ENCODE results near the gene LGALS16. TPM values are rescaled to one million over a fixed set of nuclear protein-coding genes. Genes with fewer than 3 reads are reported as not detected.

The LGALS16 gene
- total RNA-seq, 1 experiment from 2014 or later, result not detected

DNA sequence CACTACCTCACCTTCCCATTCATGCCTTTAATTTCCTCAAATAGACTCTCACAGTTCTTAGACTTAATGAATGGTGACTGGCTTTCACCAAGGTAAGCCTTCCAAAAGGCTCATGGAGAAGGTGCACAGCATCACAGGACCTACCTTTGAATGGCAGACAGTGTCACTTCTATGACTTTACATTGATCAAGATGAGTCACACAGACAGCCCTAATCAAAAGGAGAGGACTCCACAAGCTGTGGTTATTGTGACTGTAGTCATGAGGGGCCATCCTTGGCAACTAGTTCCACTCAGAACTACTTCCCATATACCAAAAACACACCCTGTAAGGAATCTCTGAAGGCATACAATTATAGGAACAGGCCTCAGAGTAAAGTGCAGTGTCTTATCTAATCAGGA, 5.9 kb downstream of the LGALS16 start:
- RAD21 ChIA-PET (ENCODE audit: low non-redundant PET in 1 of 2, low total read pairs in 2 of 2, uncharacterized antibody in 2 of 2, unreplicated experiment in 2 of 2), result no interaction called here
- H3K27me3 ChIP-seq (ENCODE audit: insufficient read depth, low read length), result peaks cover 30% of the 10 kb centered on the region
- BruUV-seq (replicated peaks), result no TSS peak
- intact Hi-C loops (cut with micrococcal nuclease), result no loop called here
- no peak overlapping the region for H3K9ac ChIP-seq (ENCODE audit: low read length)
- H3K4me1 ChIP-seq (ENCODE audit: control insufficient read depth in 1 of 2, insufficient read depth in 2 of 2, low read length in 2 of 2), result no peaks in the 10 kb centered on the region
- no peaks in the 10 kb centered on the region for H4K20me1 ChIP-seq (ENCODE audit: insufficient read depth)
- H3K4me3 ChIP-seq (replicated peaks in 1 of 2; ENCODE audit: low read depth in 1 of 2, low read length in 2 of 2), result no peak overlapping the region
- DNase-seq (ENCODE audit: low read depth, low spot score), result no peak
- H3K9me3 ChIP-seq (ENCODE audit: control insufficient read depth in 1 of 2, insufficient read depth in 1 of 2, low read depth in 1 of 2, low read length in 2 of 2), result no peaks in the 10 kb centered on the region
- no peaks in the 10 kb centered on the region for H3K79me2 ChIP-seq (ENCODE audit: insufficient read depth, low read length)
- CTCF ChIA-PET, result no interaction called here
- H3K36me3 ChIP-seq (ENCODE audit: control insufficient read depth in 1 of 2, insufficient read depth in 2 of 2, low read length in 2 of 2), result no peaks in the 10 kb centered on the region; a peak in 1 of 4 replicates
- ATAC-seq, result no peak
- TF ChIP-seq TCF7L2 (IDR thresholded peaks at IDR 0.05; ENCODE audit: borderline replicate concordance, extremely low read depth, insufficient read depth, insufficient read length), result no peak
- no peak for TF ChIP-seq FOSL1 (IDR thresholded peaks at IDR 0.05; ENCODE audit: low read depth)
- no peak for TF ChIP-seq CEBPB (IDR thresholded peaks at IDR 0.05; ENCODE audit: low read depth)
- TF ChIP-seq POLR2AphosphoS5 (IDR thresholded peaks at IDR 0.05; ENCODE audit: low read depth, low read length), result no peak
- no peak for TF ChIP-seq EGR1 (IDR thresholded peaks at IDR 0.05; ENCODE audit: low read depth)
- TF ChIP-seq, protein P1, sequence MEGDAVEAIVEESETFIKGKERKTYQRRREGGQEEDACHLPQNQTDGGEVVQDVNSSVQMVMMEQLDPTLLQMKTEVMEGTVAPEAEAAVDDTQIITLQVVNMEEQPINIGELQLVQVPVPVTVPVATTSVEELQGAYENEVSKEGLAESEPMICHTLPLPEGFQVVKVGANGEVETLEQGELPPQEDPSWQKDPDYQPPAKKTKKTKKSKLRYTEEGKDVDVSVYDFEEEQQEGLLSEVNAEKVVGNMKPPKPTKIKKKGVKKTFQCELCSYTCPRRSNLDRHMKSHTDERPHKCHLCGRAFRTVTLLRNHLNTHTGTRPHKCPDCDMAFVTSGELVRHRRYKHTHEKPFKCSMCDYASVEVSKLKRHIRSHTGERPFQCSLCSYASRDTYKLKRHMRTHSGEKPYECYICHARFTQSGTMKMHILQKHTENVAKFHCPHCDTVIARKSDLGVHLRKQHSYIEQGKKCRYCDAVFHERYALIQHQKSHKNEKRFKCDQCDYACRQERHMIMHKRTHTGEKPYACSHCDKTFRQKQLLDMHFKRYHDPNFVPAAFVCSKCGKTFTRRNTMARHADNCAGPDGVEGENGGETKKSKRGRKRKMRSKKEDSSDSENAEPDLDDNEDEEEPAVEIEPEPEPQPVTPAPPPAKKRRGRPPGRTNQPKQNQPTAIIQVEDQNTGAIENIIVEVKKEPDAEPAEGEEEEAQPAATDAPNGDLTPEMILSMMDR (IDR thresholded peaks at IDR 0.05 in 2 of 3, conservative IDR thresholded peaks at IDR 0.05 in 1 of 3; ENCODE audit: borderline replicate concordance in 1 of 3, insufficient read depth in 1 of 3, low read depth in 2 of 3, low read length in 2 of 3), result no peak
- TF ChIP-seq SRF (IDR thresholded peaks at IDR 0.05; ENCODE audit: low read depth), result no peak
- no peak for TF ChIP-seq ZNF274 (IDR thresholded peaks at IDR 0.05; ENCODE audit: low read depth, low read length)
- no peak for TF ChIP-seq YY1 (IDR thresholded peaks at IDR 0.05; ENCODE audit: extremely low read depth, insufficient replicate concordance, low read depth, low read length)
- TF ChIP-seq, protein P2, sequence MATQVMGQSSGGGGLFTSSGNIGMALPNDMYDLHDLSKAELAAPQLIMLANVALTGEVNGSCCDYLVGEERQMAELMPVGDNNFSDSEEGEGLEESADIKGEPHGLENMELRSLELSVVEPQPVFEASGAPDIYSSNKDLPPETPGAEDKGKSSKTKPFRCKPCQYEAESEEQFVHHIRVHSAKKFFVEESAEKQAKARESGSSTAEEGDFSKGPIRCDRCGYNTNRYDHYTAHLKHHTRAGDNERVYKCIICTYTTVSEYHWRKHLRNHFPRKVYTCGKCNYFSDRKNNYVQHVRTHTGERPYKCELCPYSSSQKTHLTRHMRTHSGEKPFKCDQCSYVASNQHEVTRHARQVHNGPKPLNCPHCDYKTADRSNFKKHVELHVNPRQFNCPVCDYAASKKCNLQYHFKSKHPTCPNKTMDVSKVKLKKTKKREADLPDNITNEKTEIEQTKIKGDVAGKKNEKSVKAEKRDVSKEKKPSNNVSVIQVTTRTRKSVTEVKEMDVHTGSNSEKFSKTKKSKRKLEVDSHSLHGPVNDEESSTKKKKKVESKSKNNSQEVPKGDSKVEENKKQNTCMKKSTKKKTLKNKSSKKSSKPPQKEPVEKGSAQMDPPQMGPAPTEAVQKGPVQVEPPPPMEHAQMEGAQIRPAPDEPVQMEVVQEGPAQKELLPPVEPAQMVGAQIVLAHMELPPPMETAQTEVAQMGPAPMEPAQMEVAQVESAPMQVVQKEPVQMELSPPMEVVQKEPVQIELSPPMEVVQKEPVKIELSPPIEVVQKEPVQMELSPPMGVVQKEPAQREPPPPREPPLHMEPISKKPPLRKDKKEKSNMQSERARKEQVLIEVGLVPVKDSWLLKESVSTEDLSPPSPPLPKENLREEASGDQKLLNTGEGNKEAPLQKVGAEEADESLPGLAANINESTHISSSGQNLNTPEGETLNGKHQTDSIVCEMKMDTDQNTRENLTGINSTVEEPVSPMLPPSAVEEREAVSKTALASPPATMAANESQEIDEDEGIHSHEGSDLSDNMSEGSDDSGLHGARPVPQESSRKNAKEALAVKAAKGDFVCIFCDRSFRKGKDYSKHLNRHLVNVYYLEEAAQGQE (IDR thresholded peaks at IDR 0.05; ENCODE audit: low read depth), result no peak
- TF ChIP-seq SIN3A (IDR thresholded peaks at IDR 0.05; ENCODE audit: low read depth), result no peak
- TF ChIP-seq POLR2A (IDR thresholded peaks at IDR 0.05; ENCODE audit: borderline replicate concordance, extremely low read depth, insufficient read depth, insufficient read length), result no peak
- TF ChIP-seq ZFX (IDR thresholded peaks at IDR 0.05), result no peak
- TF ChIP-seq RAD21 (IDR thresholded peaks at IDR 0.05; ENCODE audit: low read depth), result no peak
- TF ChIP-seq SP1 (IDR thresholded peaks at IDR 0.05; ENCODE audit: low read depth), result no peak
- no peak for TF ChIP-seq JUND (IDR thresholded peaks at IDR 0.05)
- TF ChIP-seq EZH2phosphoT487 (IDR thresholded peaks at IDR 0.05; ENCODE audit: borderline replicate concordance), result no peak
- TF ChIP-seq, protein P3, sequence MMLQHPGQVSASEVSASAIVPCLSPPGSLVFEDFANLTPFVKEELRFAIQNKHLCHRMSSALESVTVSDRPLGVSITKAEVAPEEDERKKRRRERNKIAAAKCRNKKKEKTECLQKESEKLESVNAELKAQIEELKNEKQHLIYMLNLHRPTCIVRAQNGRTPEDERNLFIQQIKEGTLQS (IDR thresholded peaks at IDR 0.05), result no peak
- TF ChIP-seq ELF1 (IDR thresholded peaks at IDR 0.05; ENCODE audit: borderline replicate concordance, low read depth), result no peak
- TF ChIP-seq, protein P4, sequence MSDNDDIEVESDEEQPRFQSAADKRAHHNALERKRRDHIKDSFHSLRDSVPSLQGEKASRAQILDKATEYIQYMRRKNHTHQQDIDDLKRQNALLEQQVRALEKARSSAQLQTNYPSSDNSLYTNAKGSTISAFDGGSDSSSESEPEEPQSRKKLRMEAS (IDR thresholded peaks at IDR 0.05), result no peak
- no peak overlapping the region for H2AFZ ChIP-seq (ENCODE audit: low read depth, low read length, poor library complexity, severe bottlenecking)
- no peak overlapping the region for H3K4me2 ChIP-seq (ENCODE audit: low read length)
- H3K9me2 ChIP-seq (ENCODE audit: insufficient read depth), result no peaks in the 10 kb centered on the region
- POLR2A ChIA-PET, result no interaction called here
- no peak overlapping the region for H3K27ac ChIP-seq (ENCODE audit: low read depth, low read length)

Measured in HCT116 (cell line).